ENCODE results near the gene GRK2. TPM values are rescaled to one million over a fixed set of nuclear protein-coding genes. Genes with fewer than 3 reads are reported as not detected.

Gene GRK2
- total and polyA plus RNA-seq, 2 of the 13 experiments (the other 11 are each of a cell fraction or from before 2014, with no cell fraction given) = 31.3 to 42.4 TPM

GRCh38 chr11:67317888-67318555 is 51.7 kb downstream of the GRK2 start (continued):
- TF ChIP-seq ZNF574 (CRISPR knock-in tag; IDR thresholded peaks at IDR 0.05) (no peak), ZNF414 (CRISPR knock-in tag; IDR thresholded peaks at IDR 0.05) (no peak), ZNF501 (CRISPR knock-in tag; IDR thresholded peaks at IDR 0.05) (peak; percentile 62; the same call in 1 of the 2 replicates), ZNF280B (CRISPR knock-in tag; IDR thresholded peaks at IDR 0.05; ENCODE audit: borderline replicate concordance) (no peak), FOXK1 (CRISPR knock-in tag; IDR thresholded peaks at IDR 0.05; ENCODE audit: borderline replicate concordance, low read depth) (no peak), MNT (IDR thresholded peaks at IDR 0.05) (no peak), ZNF609 (CRISPR knock-in tag; IDR thresholded peaks at IDR 0.05; ENCODE audit: borderline replicate concordance) (peak; percentile 46; the same call in 1 of the 2 replicates), ZNF761 (CRISPR knock-in tag; conservative IDR thresholded peaks at IDR 0.05) (no peak), NR2F6 (IDR thresholded peaks at IDR 0.05) (no peak), NR2F6 (CRISPR knock-in tag; IDR thresholded peaks at IDR 0.05) (no peak), ZSCAN21 (CRISPR knock-in tag; IDR thresholded peaks at IDR 0.05; ENCODE audit: borderline replicate concordance) (no peak), ZNF580 (CRISPR knock-in tag; IDR thresholded peaks at IDR 0.05; ENCODE audit: borderline replicate concordance, low read depth) (no peak), CREBL2 (CRISPR knock-in tag; IDR thresholded peaks at IDR 0.05; ENCODE audit: borderline replicate concordance) (no peak), ZNF549 (CRISPR knock-in tag; IDR thresholded peaks at IDR 0.05) (no peak)

Data from HepG2 (cell line).